B cell (primary cell): ENCODE results near the gene TM9SF2. TPM values are rescaled to one million over a fixed set of nuclear protein-coding genes. Genes with fewer than 3 reads are reported as not detected.

Source experiments
- ATAC-seq: fragments of 200-7000 bp; cut with Tn5 transposase; one replicate; pipeline ENCODE4 v1.10.0; 2021; ENCODE audit warnings: low read depth, mild to moderate bottlenecking, moderate number of reproducible peaks, moderate library complexity
- CTCF ChIA-PET: fragments of 350-600 bp; sonication (Branson Sonifier 250); formaldehyde crosslinking; loops from one replicate; lab custom pipeline; 2021; ENCODE audit warnings: antibody characterized with exemption, inconsistent platforms; lab: Charles Lee
- POLR2A ChIA-PET: fragments of 350-600 bp; sonication (Branson Sonifier 250); formaldehyde crosslinking; loops from one replicate; lab custom pipeline; 2021; ENCODE audit warnings: antibody characterized with exemption; lab: Charles Lee
- DNase-seq: peaks from one replicate; pipeline ENCODE4 v3.0.0; 2013
- H2AFZ ChIP-seq: 2 replicates; pipeline ENCODE4 v1.6.1; 2012; ENCODE audit warnings: mild to moderate bottlenecking, low read depth, low read length; ENCODE audit not compliant: insufficient read depth, poor library complexity, severe bottlenecking
- H3K27ac ChIP-seq, 2 donors: 1 replicate in 1 of 2; 2 replicates in 1 of 2; pipeline ENCODE4 v1.5.1; 2012 to 2013; ENCODE audit warnings: low read length in 2 of 2, mild to moderate bottlenecking in 2 of 2, moderate library complexity in 1 of 2
- H3K27me3 ChIP-seq, 4 experiments: fragments of 200-600 bp in 1 of 4; sonication (generic) in 1 of 4; replicated peaks in 1 of 4; 1 replicate in 2 of 4; 2 replicates in 2 of 4; pipeline versions ENCODE4 v1.6.1 to v1.7.0; 2013 to 2016; ENCODE audit warnings: low read length in 3 of 4, mild to moderate bottlenecking in 2 of 4, mixed read lengths in 1 of 4, moderate library complexity in 1 of 4; ENCODE audit not compliant: insufficient read depth in 4 of 4, control insufficient read depth in 3 of 4; ENCODE audit errors: control extremely low read depth in 1 of 4
- H3K36me3 ChIP-seq, 2 experiments: replicated peaks in 1 of 2; 1 replicate in 1 of 2; 2 replicates in 1 of 2; pipeline versions ENCODE4 v1.6.1 to v1.7.1; 2013; ENCODE audit warnings: low read length in 1 of 2; ENCODE audit not compliant: insufficient read depth in 2 of 2, control insufficient read depth in 1 of 2; ENCODE audit errors: control extremely low read depth in 1 of 2, extremely low read depth in 1 of 2
- H3K4me1 ChIP-seq, 2 donors: fragments of 200-600 bp in 1 of 2; sonication (generic) in 1 of 2; 1 replicate in 1 of 2; 2 replicates in 1 of 2; pipeline versions ENCODE4 v1.5.1 to v1.6.1; 2013 to 2017; ENCODE audit warnings: low read length in 2 of 2; ENCODE audit not compliant: control insufficient read depth in 2 of 2, insufficient read depth in 2 of 2
- H3K4me2 ChIP-seq: replicated peaks from 2 replicates; pipeline ENCODE3; 2012; ENCODE audit warnings: mild to moderate bottlenecking, low read depth, low read length; ENCODE audit not compliant: poor library complexity, severe bottlenecking
- H3K4me3 ChIP-seq, 5 experiments: fragments of 200-600 bp in 1 of 5; sonication (generic) in 1 of 5; 1 replicate in 3 of 5; 2 replicates in 2 of 5; pipeline versions ENCODE4 v1.5.1 to v1.7.0; 2011 to 2016; ENCODE audit warnings: low read length in 4 of 5, mild to moderate bottlenecking in 4 of 5, low read depth in 2 of 5, control low read depth in 1 of 5, moderate library complexity in 1 of 5; ENCODE audit not compliant: insufficient read depth in 1 of 5; ENCODE audit errors: control extremely low read depth in 1 of 5, extremely low read depth in 1 of 5
- H3K79me2 ChIP-seq: fragments of 200-600 bp; sonication (generic); one replicate; pipeline ENCODE4 v1.6.0; 2016; ENCODE audit warnings: low read length; ENCODE audit not compliant: control insufficient read depth, insufficient read depth
- H3K9ac ChIP-seq: fragments of 200-600 bp; sonication (generic); 2 replicates; pipeline ENCODE4 v1.6.1; 2017; ENCODE audit warnings: mild to moderate bottlenecking, low read length, moderate library complexity
- H3K9me3 ChIP-seq, 3 donors: one replicate each; pipeline versions ENCODE4 v1.6.1 to v1.7.1; 2013; ENCODE audit warnings: low read length in 2 of 3; ENCODE audit not compliant: control insufficient read depth in 2 of 3, insufficient read depth in 1 of 3; ENCODE audit errors: control extremely low read depth in 1 of 3
- H4K20me1 ChIP-seq: 2 replicates; pipeline ENCODE4 v1.6.0; 2012; ENCODE audit warnings: mild to moderate bottlenecking, low read length; ENCODE audit not compliant: insufficient read depth, control insufficient read depth, poor library complexity, severe bottlenecking
- H3K27ac Mint-ChIP-seq: one replicate; pipeline ENCODE4 v1.8.0; 2021; ENCODE audit warnings: mixed read lengths
- H3K27me3 Mint-ChIP-seq: one replicate; pipeline ENCODE4 v1.8.0; 2021; ENCODE audit warnings: mixed read lengths
- H3K4me1 Mint-ChIP-seq: one replicate; pipeline ENCODE4 v1.8.0; 2021; ENCODE audit warnings: mixed read lengths
- H3K4me3 Mint-ChIP-seq: one replicate; pipeline ENCODE4 v1.8.0; 2021; ENCODE audit warnings: mixed read lengths
- H3K9me3 Mint-ChIP-seq: one replicate; pipeline ENCODE4 v1.8.0; 2022; ENCODE audit warnings: mixed read lengths; ENCODE audit not compliant: insufficient read depth
- CTCF ChIP-seq: fragments of 200-600 bp; IDR thresholded peaks from one replicate; pipeline ENCODE4 v1.8.0; 2022; ENCODE audit warnings: antibody characterized with exemption, mild to moderate bottlenecking
- EZH2 ChIP-seq: IDR thresholded peaks from 2 replicates; pipeline ENCODE4 v1.6.1; 2012; ENCODE audit warnings: borderline replicate concordance, low read depth, mild to moderate bottlenecking, moderate library complexity, low read length; ENCODE audit not compliant: insufficient read depth, poor library complexity, severe bottlenecking
- WGBS: methylation state at CpG from one replicate; pipeline ENCODE4 v1.1.5; 2013; ENCODE audit warnings: missing lambda C conversion rate; ENCODE audit not compliant: insufficient coverage; 5-methylcytosine and 5-hydroxymethylcytosine counted together
- intact Hi-C: fragments of 100-400 bp; cut with micrococcal nuclease; formaldehyde crosslinking; loops from one replicate; pipeline ENCODE4 v1.10.0; 2022
- polyA plus RNA-seq: library from polyadenylated mRNA; depleted of rRNA; stranded (reverse); fragments of >200 nt; gene quantifications from 2 replicates; pipeline ENCODE4 v1.2.3, GENCODE V29; 2012
- total RNA-seq, 2 donors: library from RNA; stranded (reverse); fragments of 120-200 nt in 1 of 2; gene quantifications; 1 replicate in 1 of 2; 2 replicates in 1 of 2; pipeline versions ENCODE4 v1.2.3 to v1.2.4, GENCODE V29; 2013 to 2022

Gene TM9SF2
- total and polyA plus RNA-seq, 2 donors (not counting 1 experiment from before 2014, with no cell fraction given): 20.2 to 63.6 TPM

DNA sequence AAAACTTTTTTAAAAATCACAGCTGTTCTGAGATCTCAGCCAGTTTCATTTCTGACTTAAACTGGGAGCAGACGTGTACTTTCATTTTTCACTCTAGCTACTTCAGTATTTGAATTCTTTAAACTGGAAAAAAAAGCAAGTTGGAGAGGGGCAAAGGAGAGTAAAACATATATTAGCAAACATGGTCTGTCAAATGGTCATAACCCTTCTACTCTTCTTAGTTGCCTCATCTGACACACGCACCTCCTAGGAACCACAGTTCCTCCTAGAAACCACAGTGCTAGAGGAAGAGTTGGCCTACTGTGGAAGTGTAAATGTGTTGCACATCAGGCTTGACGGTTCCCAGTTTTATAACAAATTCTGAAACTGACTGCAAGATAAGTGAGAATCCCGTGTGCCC, 47.2 kb downstream of the TM9SF2 start:
- Histone ChIP-seq H4K20me1 (no peaks in the 10 kb centered on the region), H3K4me1 (peaks cover 25 to 51% of the 10 kb centered on the region in 2 donors), H3K27ac (peak overlapping the region in 1 of 2 donors; percentile 26), H3K4me3 (no peak overlapping the region), H3K27me3 (no peaks in the 10 kb centered on the region), H3K9me3 (no peaks in the 10 kb centered on the region), H2AFZ (no peak overlapping the region), H3K4me2 (peak overlapping the region; percentile 36), H3K79me2 (peaks cover 12% of the 10 kb centered on the region), H3K9ac (no peak overlapping the region), H3K36me3 (peaks cover 0 to 75% of the 10 kb centered on the region in 2 experiments)
- ATAC-seq (no peak), DNase-seq (peak; percentile 34)
- TF ChIP-seq CTCF: no peak
- no peak for TF ChIP-seq EZH2
- peak overlapping the region; percentile 67 for H3K27ac Mint-ChIP-seq
- H3K4me3 Mint-ChIP-seq: peak overlapping the region; percentile 30
- WGBS: 78% methylated on average over 2 of the region's 4 CpGs
- no peaks in the 10 kb centered on the region for H3K27me3 Mint-ChIP-seq
- POLR2A ChIA-PET: no interaction called here
- no peaks in the 10 kb centered on the region for H3K9me3 Mint-ChIP-seq
- peaks cover 52% of the 10 kb centered on the region for H3K4me1 Mint-ChIP-seq
- CTCF ChIA-PET: interaction anchor here (0.7 kb wide), 2 partner anchors 9 to 279 kb away, joined by 3 read pairs; no protein-coding TSS in a partner anchor
- intact Hi-C loops: no loop called here

GRCh38 chr13:99553033-99553432, 51.8 kb downstream of the TM9SF2 start:
- Mint-ChIP-seq H3K9me3 (no peaks in the 10 kb centered on the region), H3K4me3 (no peak overlapping the region), H3K27ac (no peak overlapping the region), H3K4me1 (peaks cover 24% of the 10 kb centered on the region), H3K27me3 (no peaks in the 10 kb centered on the region)
- ChIA-PET POLR2A (no interaction called here), CTCF (interaction anchor here (0.5 kb wide), 1 partner anchor 338 kb away, joined by 3 read pairs; no protein-coding TSS in a partner anchor)
- Histone ChIP-seq H3K79me2 (peaks cover 4% of the 10 kb centered on the region), H3K27ac (no peak overlapping the region), H4K20me1 (no peaks in the 10 kb centered on the region), H3K9me3 (no peaks in the 10 kb centered on the region), H3K4me2 (no peak overlapping the region), H3K4me3 (no peak overlapping the region), H3K36me3 (peaks cover 0 to 72% of the 10 kb centered on the region in 2 experiments), H3K4me1 (peaks cover 5 to 14% of the 10 kb centered on the region in 2 donors), H3K27me3 (no peaks in the 10 kb centered on the region), H3K9ac (no peak overlapping the region), H2AFZ (no peak overlapping the region)
- intact Hi-C loops: no loop called here
- no CpG with 5 or more reads among the region's 5 CpGs for WGBS
- TF ChIP-seq CTCF (no peak), EZH2 (no peak)
- DNase-seq: no peak
- ATAC-seq: no peak
